T-cell (primary cell): ENCODE data around the gene STAMBPL1. TPM values are rescaled to one million over a fixed set of nuclear protein-coding genes. Genes with fewer than 3 reads are reported as not detected.

ENCODE experiments used
- ATAC-seq, 4 experiments: fragments of 200-7000 bp in 3 of 4; fragments of 150-1000 bp in 1 of 4; cut with Tn5 transposase; replicated peaks in 1 of 4; 1 replicate in 3 of 4; 2 replicates in 1 of 4; pipeline ENCODE4 v1.10.0; 2021; ENCODE audit warnings: moderate library complexity in 3 of 4, mild to moderate bottlenecking in 2 of 4, moderate number of reproducible peaks in 1 of 4
- CTCF ChIA-PET, 2 donors: fragments of 300-600 bp; sonication (Branson Sonifier 250); formaldehyde crosslinking; loops; one replicate each; lab custom pipeline; 2022; ENCODE audit warnings: antibody characterized with exemption in 2 of 2; lab: Charles Lee
- POLR2A ChIA-PET, 2 donors: fragments of 300-600 bp; sonication (Branson Sonifier 250); formaldehyde crosslinking; loops; one replicate each; lab custom pipeline; 2022; ENCODE audit warnings: antibody characterized with exemption in 2 of 2; lab: Charles Lee
- DNase-seq, 35 experiments: peaks; one replicate each; pipeline versions ENCODE4 v3.0.0 to v3.0.0-alpha.2; 2013 to 2023
- H3K27ac ChIP-seq: one replicate; pipeline ENCODE4 v1.5.1; 2013; ENCODE audit warnings: low read length
- H3K27me3 ChIP-seq, 2 experiments: replicated peaks in 1 of 2; 1 replicate in 1 of 2; 2 replicates in 1 of 2; pipeline versions ENCODE4 v1.6.1 to v1.7.0; 2013; ENCODE audit warnings: low read length in 1 of 2, mixed read lengths in 1 of 2; ENCODE audit not compliant: control insufficient read depth in 2 of 2, insufficient read depth in 2 of 2; ENCODE audit errors: extremely low read depth in 1 of 2
- H3K36me3 ChIP-seq, 2 donors: 1 replicate in 1 of 2; 2 replicates in 1 of 2; pipeline versions ENCODE4 v1.6.1 to v1.7.0; 2013; ENCODE audit warnings: low read length in 1 of 2; ENCODE audit not compliant: control insufficient read depth in 2 of 2, insufficient read depth in 1 of 2; ENCODE audit errors: extremely low read depth in 1 of 2
- H3K4me1 ChIP-seq, 2 experiments: 1 replicate in 1 of 2; 2 replicates in 1 of 2; pipeline versions ENCODE4 v1.6.1 to v1.7.0; 2013; ENCODE audit warnings: low read length in 2 of 2, mixed read lengths in 1 of 2; ENCODE audit not compliant: insufficient read depth in 2 of 2, control insufficient read depth in 1 of 2; ENCODE audit errors: extremely low read depth in 1 of 2
- H3K4me3 ChIP-seq, 2 donors: 1 replicate in 1 of 2; 2 replicates in 1 of 2; pipeline versions ENCODE4 v1.5.1 to v1.7.0; 2013; ENCODE audit warnings: mild to moderate bottlenecking in 2 of 2, low read length in 1 of 2, moderate library complexity in 1 of 2; ENCODE audit not compliant: control insufficient read depth in 1 of 2; ENCODE audit errors: extremely low read depth in 1 of 2
- H3K9me3 ChIP-seq: 2 replicates; pipeline ENCODE4 v1.7.0; 2013
- H3K27ac Mint-ChIP-seq, 2 donors: one replicate each; pipeline ENCODE4 v1.8.0; 2020 to 2021; ENCODE audit warnings: mild to moderate bottlenecking in 2 of 2, mixed read lengths in 2 of 2
- H3K27me3 Mint-ChIP-seq, 2 donors: one replicate each; pipeline ENCODE4 v1.8.0; 2021 to 2022; ENCODE audit warnings: mixed read lengths in 2 of 2
- H3K36me3 Mint-ChIP-seq: one replicate; pipeline ENCODE4 v1.8.0; 2021; ENCODE audit warnings: mixed read lengths
- H3K4me1 Mint-ChIP-seq, 3 donors: one replicate each; pipeline ENCODE4 v1.8.0; 2020 to 2022; ENCODE audit warnings: mixed read lengths in 3 of 3, mild to moderate bottlenecking in 1 of 3
- H3K4me3 Mint-ChIP-seq, 3 donors: one replicate each; pipeline ENCODE4 v1.8.0; 2020 to 2022; ENCODE audit warnings: mild to moderate bottlenecking in 3 of 3, mixed read lengths in 3 of 3, moderate library complexity in 3 of 3
- H3K9me3 Mint-ChIP-seq, 3 donors: one replicate each; pipeline ENCODE4 v1.8.0; 2020 to 2022; ENCODE audit warnings: mixed read lengths in 3 of 3
- WGBS: methylation state at CpG from one replicate; pipeline ENCODE4 v1.1.5; 2013; ENCODE audit warnings: missing lambda C conversion rate; ENCODE audit not compliant: insufficient coverage; 5-methylcytosine and 5-hydroxymethylcytosine counted together
- total RNA-seq, 35 experiments: library from RNA in 6 of 35; stranded (reverse) in 6 of 35; fragments of 120-200 nt in 1 of 35; gene quantifications; one replicate each; pipeline versions ENCODE4 v1.2.1 to v1.2.4 and lab custom pipeline; 2013 to 2026

Gene STAMBPL1
- total RNA-seq, 5 donors from 2014 or later (not counting 1 experiment from before 2014, with no cell fraction given) = 27.5 to 37.8 (median 34.5) TPM

DNA sequence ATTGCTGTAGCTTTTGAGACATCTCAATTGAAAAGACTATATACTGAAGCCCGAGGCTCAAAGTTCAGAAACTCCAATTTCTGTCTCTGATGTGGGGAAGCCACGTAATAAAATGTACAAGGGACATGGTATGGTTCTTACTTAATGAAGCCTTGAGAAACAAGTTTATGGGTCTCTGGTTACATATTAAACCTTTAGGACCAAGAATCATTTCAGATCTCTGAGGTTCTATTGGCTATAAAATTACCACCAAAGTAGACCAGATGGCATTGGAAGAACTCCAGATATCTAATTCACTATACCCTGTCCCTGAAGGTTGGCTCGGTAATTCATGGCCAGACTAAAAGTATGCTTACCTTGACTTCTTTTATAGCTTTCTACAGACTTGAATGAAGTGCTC is 23.7 kb downstream of the STAMBPL1 start:
- DNase-seq = no peak
- ChIA-PET POLR2A (no interaction called here), CTCF (interaction anchor here in 1 of 2 donors (0.5 kb wide), 1 partner anchor 39 kb away, joined by 3 read pairs; no protein-coding TSS in a partner anchor)
- H3K4me1 ChIP-seq = peaks cover 0 to 2% of the 10 kb centered on the region in 2 experiments
- H3K4me1 Mint-ChIP-seq = peaks cover 21 to 36% (median 32%) of the 10 kb centered on the region in 3 donors
- H3K27me3 ChIP-seq = no peaks in the 10 kb centered on the region
- H3K36me3 Mint-ChIP-seq = peaks cover 52% of the 10 kb centered on the region
- 78% methylated on average over 3 of the region's 3 CpGs for WGBS
- no peak for ATAC-seq
- H3K27ac Mint-ChIP-seq = no peak overlapping the region
- H3K27me3 Mint-ChIP-seq = no peaks in the 10 kb centered on the region
- H3K27ac ChIP-seq = no peak overlapping the region
- H3K4me3 Mint-ChIP-seq = no peak overlapping the region
- H3K9me3 ChIP-seq = no peaks in the 10 kb centered on the region
- H3K36me3 ChIP-seq = peaks cover 7 to 64% of the 10 kb centered on the region in 2 donors
- H3K4me3 ChIP-seq = no peak overlapping the region
- H3K9me3 Mint-ChIP-seq = no peaks in the 10 kb centered on the region

DNA sequence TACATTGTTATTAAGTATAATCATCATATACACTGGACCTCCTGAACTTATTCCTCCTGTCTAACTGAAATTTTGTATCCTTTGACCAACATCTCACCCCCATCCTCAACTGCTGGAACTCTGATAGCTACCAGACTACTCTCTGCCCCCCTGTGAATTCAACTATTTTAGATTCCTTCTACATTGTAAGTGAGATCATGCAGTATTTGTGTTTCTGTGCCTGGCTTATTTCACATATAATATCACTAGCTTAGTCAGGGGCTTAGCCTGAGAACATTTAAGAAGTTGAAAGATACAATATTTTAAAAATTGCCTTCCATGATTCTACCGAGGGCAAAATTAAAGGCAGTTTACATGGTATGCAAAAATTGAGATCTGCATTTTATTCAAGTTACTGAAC is 26.9 kb downstream of the STAMBPL1 start:
- no peak for DNase-seq
- H3K4me1 ChIP-seq = no peaks in the 10 kb centered on the region
- H3K36me3 Mint-ChIP-seq = peaks cover 55% of the 10 kb centered on the region
- H3K9me3 ChIP-seq = no peaks in the 10 kb centered on the region
- H3K36me3 ChIP-seq = peaks cover 7 to 68% of the 10 kb centered on the region in 2 donors
- H3K9me3 Mint-ChIP-seq = no peaks in the 10 kb centered on the region
- H3K4me3 Mint-ChIP-seq = no peak overlapping the region
- H3K4me3 ChIP-seq = no peak overlapping the region
- ChIA-PET CTCF (interaction anchor here (0.6 to 1.5 kb wide), 4 partner anchors 26 to 71 kb away, joined by 3 to 7 read pairs (median 5); no protein-coding TSS in a partner anchor), POLR2A (interaction anchor here (0.5 to 1.0 kb wide), 4 partner anchors 12 to 57 kb away, joined by 3 to 5 read pairs (median 4); no protein-coding TSS in a partner anchor)
- no peak overlapping the region for H3K27ac Mint-ChIP-seq
- ATAC-seq = no peak
- H3K27ac ChIP-seq = no peak overlapping the region
- no CpG with 5 or more reads among the region's 1 CpG for WGBS
- H3K4me1 Mint-ChIP-seq = peaks cover 6 to 10% (median 7%) of the 10 kb centered on the region in 3 donors
- no peaks in the 10 kb centered on the region for H3K27me3 ChIP-seq
- no peaks in the 10 kb centered on the region for H3K27me3 Mint-ChIP-seq

- POLR2A ChIA-PET = no interaction called here
- Mint-ChIP-seq H3K36me3 (peaks cover 60% of the 10 kb centered on the region), H3K4me1 (peaks cover 5 to 9% (median 5%) of the 10 kb centered on the region in 3 donors), H3K27me3 (no peaks in the 10 kb centered on the region), H3K9me3 (no peaks in the 10 kb centered on the region), H3K27ac (peak overlapping the region in 1 of 2 donors; percentile 7), H3K4me3 (no peak overlapping the region)
- H3K36me3 ChIP-seq = peaks cover 0 to 62% of the 10 kb centered on the region in 2 donors
- no peaks in the 10 kb centered on the region for H3K4me1 ChIP-seq
- WGBS = no CpG with 5 or more reads among the region's 4 CpGs
- no peak overlapping the region for H3K27ac ChIP-seq
- CTCF ChIA-PET = interaction anchor here in 1 of 2 donors (0.6 to 1.5 kb wide), 3 partner anchors 72 to 307 kb away, joined by 3 to 7 read pairs (median 3); no protein-coding TSS in a partner anchor
- H3K9me3 ChIP-seq = no peaks in the 10 kb centered on the region
- peak in 1 of 4 experiments; percentile 72 for ATAC-seq
- DNase-seq = peak in 1 of 35 experiments; percentile 25
- no peak overlapping the region for H3K4me3 ChIP-seq
- H3K27me3 ChIP-seq = no peaks in the 10 kb centered on the region
Observed at GRCh38 chr10:88908194-88908593, 28.1 kb downstream of the STAMBPL1 start.

DNA sequence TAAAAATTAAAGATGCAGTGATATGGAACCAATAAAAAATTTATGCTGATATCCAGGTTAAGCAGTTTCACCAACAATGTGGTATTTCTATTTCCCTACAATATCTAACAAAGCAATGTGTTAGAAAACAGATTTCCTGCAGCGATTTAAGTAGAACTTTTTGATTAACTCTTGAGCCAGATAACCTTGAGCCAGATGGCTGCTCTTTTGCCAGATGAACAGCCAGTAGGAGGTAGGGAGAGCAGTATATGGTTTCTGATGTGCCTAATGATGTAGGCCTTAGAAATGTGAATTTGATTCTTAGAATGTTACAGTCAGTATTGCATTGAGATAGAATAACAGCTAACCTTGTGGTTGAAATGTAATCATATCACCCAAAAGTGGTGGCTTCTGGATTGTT is 31.1 kb downstream of the STAMBPL1 start:
- ChIA-PET POLR2A (no interaction called here), CTCF (interaction anchor here in 1 of 2 donors (1.5 kb wide), 1 partner anchor 11 kb away, joined by 3 read pairs; no protein-coding TSS in a partner anchor)
- H3K27me3 Mint-ChIP-seq = no peaks in the 10 kb centered on the region
- H3K36me3 Mint-ChIP-seq = peaks cover 61% of the 10 kb centered on the region
- H3K36me3 ChIP-seq = peaks cover 0 to 46% of the 10 kb centered on the region in 2 donors
- H3K27ac Mint-ChIP-seq = no peak overlapping the region
- H3K27ac ChIP-seq = no peak overlapping the region
- no peaks in the 10 kb centered on the region for H3K9me3 Mint-ChIP-seq
- H3K4me1 ChIP-seq = no peaks in the 10 kb centered on the region
- no CpG with 5 or more reads among the region's 1 CpG for WGBS
- no peaks in the 10 kb centered on the region for H3K27me3 ChIP-seq
- peaks cover 4 to 15% (median 11%) of the 10 kb centered on the region in 3 donors for H3K4me1 Mint-ChIP-seq
- no peak for ATAC-seq
- no peak overlapping the region for H3K4me3 ChIP-seq
- no peaks in the 10 kb centered on the region for H3K9me3 ChIP-seq
- H3K4me3 Mint-ChIP-seq = no peak overlapping the region
- no peak for DNase-seq

GRCh38 chr10:88911851-88912250 is 31.8 kb downstream of the STAMBPL1 start:
- H3K27ac ChIP-seq = no peak overlapping the region
- Mint-ChIP-seq H3K36me3 (peaks cover 61% of the 10 kb centered on the region), H3K9me3 (no peaks in the 10 kb centered on the region), H3K27me3 (no peaks in the 10 kb centered on the region), H3K27ac (no peak overlapping the region), H3K4me1 (peaks cover 4 to 15% (median 11%) of the 10 kb centered on the region in 3 donors), H3K4me3 (no peak overlapping the region)
- H3K36me3 ChIP-seq = peaks cover 0 to 44% of the 10 kb centered on the region in 2 donors
- no peaks in the 10 kb centered on the region for H3K9me3 ChIP-seq
- no peaks in the 10 kb centered on the region for H3K4me1 ChIP-seq
- H3K27me3 ChIP-seq = no peaks in the 10 kb centered on the region
- DNase-seq = no peak
- WGBS = 93% methylated on average over 3 of the region's 3 CpGs
- ChIA-PET CTCF (interaction anchor here in 1 of 2 donors (1.5 to 1.6 kb wide), 2 partner anchors 11 to 21 kb away, joined by 3 to 5 read pairs; no protein-coding TSS in a partner anchor), POLR2A (no interaction called here)
- ATAC-seq = no peak
- no peak overlapping the region for H3K4me3 ChIP-seq

- H3K9me3 Mint-ChIP-seq = no peaks in the 10 kb centered on the region
- Histone ChIP-seq H3K4me3 (no peak overlapping the region), H3K4me1 (no peaks in the 10 kb centered on the region), H3K27me3 (no peaks in the 10 kb centered on the region), H3K36me3 (peaks cover 4 to 39% of the 10 kb centered on the region in 2 donors), H3K27ac (no peak overlapping the region), H3K9me3 (no peaks in the 10 kb centered on the region)
- ATAC-seq (no peak), DNase-seq (no peak)
- ChIA-PET POLR2A (no interaction called here), CTCF (interaction anchor here in 1 of 2 donors (1.6 kb wide), 1 partner anchor 20 kb away, joined by 5 read pairs; no protein-coding TSS in a partner anchor)
- 90% methylated on average over 5 of the region's 9 CpGs for WGBS
- peaks cover 2 to 15% (median 10%) of the 10 kb centered on the region in 3 donors for H3K4me1 Mint-ChIP-seq
- H3K27me3 Mint-ChIP-seq = no peaks in the 10 kb centered on the region
- peaks cover 56% of the 10 kb centered on the region for H3K36me3 Mint-ChIP-seq
- no peak overlapping the region for H3K27ac Mint-ChIP-seq
- H3K4me3 Mint-ChIP-seq = no peak overlapping the region
Observed at GRCh38 chr10:88913127-88913526, 33.1 kb downstream of the STAMBPL1 start.
